PFSK-1 (cell line): ENCODE measurements around the gene ADGRL3.

Experiments
- FOXP2 ChIP-seq: optimal IDR thresholded peaks from 2 replicates; pipeline ENCODE3; 2011; ENCODE audit warnings: borderline replicate concordance, control low read depth, inconsistent platforms; ENCODE audit not compliant: insufficient read depth; ENCODE audit errors: extremely low read length, extremely low read depth
- POLR2AphosphoS5 ChIP-seq: IDR thresholded peaks from 2 replicates; pipeline ENCODE4 v1.6.1; 2012; ENCODE audit warnings: low read depth, mild to moderate bottlenecking, control low read depth, low read length, moderate library complexity
- REST ChIP-seq, 2 experiments: IDR thresholded peaks; 2 replicates each; pipeline versions ENCODE4 v1.6.1 to v1.8.0; 2011 to 2012; ENCODE audit warnings: low read depth in 2 of 2, low read length in 2 of 2, control low read depth in 1 of 2, inconsistent platforms in 1 of 2, mild to moderate bottlenecking in 1 of 2, moderate library complexity in 1 of 2; ENCODE audit not compliant: insufficient read depth in 1 of 2
- SIN3A ChIP-seq: IDR thresholded peaks from 2 replicates; pipeline ENCODE4 v1.6.1; 2012; ENCODE audit warnings: mild to moderate bottlenecking, low read length, moderate library complexity, borderline replicate concordance; ENCODE audit not compliant: insufficient read depth
- TAF1 ChIP-seq: IDR thresholded peaks from 2 replicates; pipeline ENCODE4 v1.6.1; 2012; ENCODE audit warnings: low read length, control low read depth, borderline replicate concordance; ENCODE audit not compliant: insufficient read depth

GRCh38 chr4:61298178-61298740, 98.1 kb downstream of the ADGRL3 start:
- TF ChIP-seq POLR2AphosphoS5 = no peak
- no peak for TF ChIP-seq REST (IDR thresholded peaks at IDR 0.05; ENCODE audit: insufficient read depth in 1 of 2, low read depth in 2 of 2, low read length in 2 of 2)
- no peak for TF ChIP-seq TAF1
- no peak for TF ChIP-seq SIN3A
- no peak for TF ChIP-seq FOXP2
